Tibial nerve (tissue), 3 donors: ENCODE results near the gene LHFPL5.

Experiments
- CTCF ChIP-seq, 5 experiments: fragments of 200-600 bp in 3 of 5; fragments of 450-650 bp in 2 of 5; sonication (generic) in 3 of 5; IDR thresholded peaks; one replicate each; pipeline ENCODE4 v1.5.1; 2016 to 2019; ENCODE audit warnings: antibody characterized with exemption in 5 of 5, mild to moderate bottlenecking in 3 of 5, moderate library complexity in 2 of 5
- POLR2A ChIP-seq, 2 donors: fragments of 450-650 bp; IDR thresholded peaks; one replicate each; pipeline ENCODE4 v1.6.1; 2017; ENCODE audit warnings: antibody characterized with exemption in 2 of 2, mild to moderate bottlenecking in 2 of 2, moderate library complexity in 2 of 2

DNA sequence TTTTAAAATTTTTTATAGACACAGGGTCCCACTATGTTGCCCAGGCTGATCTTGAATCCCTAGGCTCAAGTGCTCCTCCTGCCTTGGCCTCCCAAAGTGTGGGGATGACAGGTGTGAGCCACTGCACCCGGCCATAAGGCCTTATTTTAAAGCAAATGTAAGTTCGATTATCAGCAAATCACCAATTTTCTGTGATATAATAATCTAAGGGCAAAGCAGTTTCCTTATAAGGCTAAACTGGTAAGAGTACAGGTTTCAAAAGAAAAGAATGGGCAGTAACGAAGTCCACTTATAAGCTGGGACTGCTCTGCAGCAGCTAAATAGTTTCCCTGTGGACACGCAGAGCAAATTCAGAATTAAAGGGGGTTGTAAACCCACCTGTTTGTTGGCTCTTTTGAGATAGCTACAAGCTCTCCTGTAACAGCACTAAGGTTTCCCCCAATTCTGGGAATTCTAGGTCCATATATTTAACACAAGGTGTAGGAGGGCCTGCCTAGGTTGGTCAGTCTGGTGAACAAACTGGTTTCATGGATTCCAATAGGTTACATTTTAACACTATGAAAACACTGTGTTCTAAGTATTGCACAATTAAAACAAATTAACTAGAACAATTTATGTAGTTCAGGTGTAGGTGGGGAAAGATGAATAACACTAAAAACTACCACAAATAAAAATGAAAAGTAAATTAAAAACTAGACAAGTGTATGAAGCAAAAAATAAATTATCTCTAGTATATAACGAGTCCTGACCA is 26.3 kb downstream of the LHFPL5 start:
- TF ChIP-seq CTCF (IDR thresholded peaks at IDR 0.05) (no peak), POLR2A (IDR thresholded peaks at IDR 0.05) (no peak)
